ENCODE measurements around the gene ZNF841. TPM values are rescaled to one million over a fixed set of nuclear protein-coding genes. Genes with fewer than 3 reads are reported as not detected.

Gene ZNF841
- total and polyA plus RNA-seq, 2 of the 13 experiments (the other 11 are each of a cell fraction or from before 2014, with no cell fraction given), result 6.2 to 14.2 TPM

GRCh38 chr19:52048555-52049501, 46.7 kb downstream of the ZNF841 start, which contains the start of gene ZNF432 (continued):
- TF ChIP-seq ZNF737 (CRISPR knock-in tag; IDR thresholded peaks at IDR 0.05; ENCODE audit: borderline replicate concordance), result peak; percentile 61; the same call in 1 of the 2 replicates
- TF ChIP-seq SMYD3 (CRISPR knock-in tag; IDR thresholded peaks at IDR 0.05), result no peak
- TF ChIP-seq ZNF883 (CRISPR knock-in tag; IDR thresholded peaks at IDR 0.05; ENCODE audit: not compliant biosample characterization), result peak; percentile 71
- peak; percentile 58; the same call in 1 of the 2 replicates for TF ChIP-seq ATF1 (CRISPR knock-in tag; IDR thresholded peaks at IDR 0.05)
- TF ChIP-seq ZNF224 (CRISPR knock-in tag; IDR thresholded peaks at IDR 0.05), result no peak
- TF ChIP-seq SIN3A (IDR thresholded peaks at IDR 0.05; ENCODE audit: borderline replicate concordance, low read depth, low read length), result peak; percentile 41; the same call in 1 of the 2 replicates
- peak; percentile 58 for TF ChIP-seq RBM22 (optimal IDR thresholded peaks at IDR 0.05; ENCODE audit: low read length)
- TF ChIP-seq PAWR (CRISPR knock-in tag; IDR thresholded peaks at IDR 0.05; ENCODE audit: borderline replicate concordance), result no peak
- TF ChIP-seq GRHL1 (CRISPR knock-in tag; conservative IDR thresholded peaks at IDR 0.05), result no peak
- TF ChIP-seq ZNF7 (CRISPR knock-in tag; IDR thresholded peaks at IDR 0.05), result no peak
- TF ChIP-seq HIVEP1 (CRISPR knock-in tag; IDR thresholded peaks at IDR 0.05), result no peak
- TF ChIP-seq GATAD2A (CRISPR knock-in tag; IDR thresholded peaks at IDR 0.05), result no peak
- no peak for TF ChIP-seq ZFP1 (CRISPR knock-in tag; IDR thresholded peaks at IDR 0.05)
- no peak for TF ChIP-seq MTF2 (CRISPR knock-in tag; IDR thresholded peaks at IDR 0.05; ENCODE audit: borderline replicate concordance)
- TF ChIP-seq SKIL (CRISPR knock-in tag; IDR thresholded peaks at IDR 0.05; ENCODE audit: borderline replicate concordance), result no peak
- TF ChIP-seq SP2 (CRISPR knock-in tag; IDR thresholded peaks at IDR 0.05), result no peak
- TF ChIP-seq ZNF382 (CRISPR knock-in tag; IDR thresholded peaks at IDR 0.05; ENCODE audit: borderline replicate concordance), result no peak
- TF ChIP-seq HHEX (CRISPR knock-in tag; IDR thresholded peaks at IDR 0.05), result no peak
- TF ChIP-seq ZNF235 (CRISPR knock-in tag; IDR thresholded peaks at IDR 0.05; ENCODE audit: borderline replicate concordance), result no peak; the same call in 1 of the 2 replicates
- 0 out of 2 replicates have a peak, but pooled peaks have one; percentile 19 for TF ChIP-seq NFATC3 (CRISPR knock-in tag; IDR thresholded peaks at IDR 0.05)
- peak; percentile 50; the same call in 1 of the 2 replicates for TF ChIP-seq REPIN1 (CRISPR knock-in tag; IDR thresholded peaks at IDR 0.05; ENCODE audit: borderline replicate concordance, low read depth)

Measured in HepG2 (cell line).